PFSK-1 (cell line): ENCODE measurements around the gene C22orf39.

Experiments used
- FOXP2 ChIP-seq: optimal IDR thresholded peaks from 2 replicates; pipeline ENCODE3; 2011; ENCODE audit warnings: borderline replicate concordance, control low read depth, inconsistent platforms; ENCODE audit not compliant: insufficient read depth; ENCODE audit errors: extremely low read length, extremely low read depth
- POLR2AphosphoS5 ChIP-seq: IDR thresholded peaks from 2 replicates; pipeline ENCODE4 v1.6.1; 2012; ENCODE audit warnings: low read depth, mild to moderate bottlenecking, control low read depth, low read length, moderate library complexity
- SIN3A ChIP-seq: IDR thresholded peaks from 2 replicates; pipeline ENCODE4 v1.6.1; 2012; ENCODE audit warnings: mild to moderate bottlenecking, low read length, moderate library complexity, borderline replicate concordance; ENCODE audit not compliant: insufficient read depth
- TAF1 ChIP-seq: IDR thresholded peaks from 2 replicates; pipeline ENCODE4 v1.6.1; 2012; ENCODE audit warnings: low read length, control low read depth, borderline replicate concordance; ENCODE audit not compliant: insufficient read depth
- TF ChIP-seq, protein P1 (sequence below), 2 experiments: IDR thresholded peaks; 2 replicates each; pipeline versions ENCODE4 v1.6.1 to v1.8.0; 2011 to 2012; ENCODE audit warnings: low read depth in 2 of 2, low read length in 2 of 2, control low read depth in 1 of 2, inconsistent platforms in 1 of 2, mild to moderate bottlenecking in 1 of 2, moderate library complexity in 1 of 2; ENCODE audit not compliant: insufficient read depth in 1 of 2

C22orf39 gene

DNA sequence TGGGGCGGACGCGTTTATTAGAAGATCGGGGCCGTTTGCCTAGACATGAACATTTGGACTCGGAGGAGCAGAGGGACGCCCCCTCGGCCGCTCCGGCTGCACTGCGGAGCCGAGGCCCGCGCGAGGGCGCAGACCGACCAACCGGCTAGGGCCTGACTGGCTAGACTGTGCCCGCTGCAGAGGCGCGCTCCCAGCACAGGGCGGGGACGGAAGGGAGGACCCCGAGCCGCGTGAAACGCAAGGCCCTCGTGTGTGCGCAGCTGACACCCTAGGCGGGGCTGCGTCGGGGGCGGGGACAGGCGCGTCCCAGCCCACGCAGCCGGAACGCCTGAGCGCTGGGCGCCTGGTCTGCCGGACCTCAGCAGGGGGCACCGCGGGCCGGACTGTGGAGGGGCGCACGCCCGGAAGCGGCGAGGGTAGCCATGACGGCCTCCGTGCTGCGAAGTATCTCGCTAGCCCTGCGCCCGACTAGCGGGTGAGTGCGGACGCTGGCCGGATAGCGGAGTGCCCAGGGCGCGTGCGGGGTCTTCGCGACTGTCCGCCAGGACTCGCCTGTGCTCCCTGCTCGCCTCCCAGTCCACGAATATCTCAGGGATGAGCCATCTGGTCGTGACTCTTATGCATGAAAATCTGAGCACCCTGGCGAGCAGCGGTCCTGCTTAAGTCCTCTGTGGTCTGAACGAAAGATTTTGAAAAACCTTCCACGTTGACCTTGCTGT, 15.2 kb downstream of the C22orf39 start, which contains the start of gene MRPL40:
Gene MRPL40 (plus strand): TSS at position 413 of the 719 bp plus-strand sequence. CDS start 10 bp downstream, at position 423.
- peak; percentile 93; the same call in 1 of the 2 replicates for TF ChIP-seq SIN3A
- TF ChIP-seq POLR2AphosphoS5: peak; percentile 93
- TF ChIP-seq, protein P1, sequence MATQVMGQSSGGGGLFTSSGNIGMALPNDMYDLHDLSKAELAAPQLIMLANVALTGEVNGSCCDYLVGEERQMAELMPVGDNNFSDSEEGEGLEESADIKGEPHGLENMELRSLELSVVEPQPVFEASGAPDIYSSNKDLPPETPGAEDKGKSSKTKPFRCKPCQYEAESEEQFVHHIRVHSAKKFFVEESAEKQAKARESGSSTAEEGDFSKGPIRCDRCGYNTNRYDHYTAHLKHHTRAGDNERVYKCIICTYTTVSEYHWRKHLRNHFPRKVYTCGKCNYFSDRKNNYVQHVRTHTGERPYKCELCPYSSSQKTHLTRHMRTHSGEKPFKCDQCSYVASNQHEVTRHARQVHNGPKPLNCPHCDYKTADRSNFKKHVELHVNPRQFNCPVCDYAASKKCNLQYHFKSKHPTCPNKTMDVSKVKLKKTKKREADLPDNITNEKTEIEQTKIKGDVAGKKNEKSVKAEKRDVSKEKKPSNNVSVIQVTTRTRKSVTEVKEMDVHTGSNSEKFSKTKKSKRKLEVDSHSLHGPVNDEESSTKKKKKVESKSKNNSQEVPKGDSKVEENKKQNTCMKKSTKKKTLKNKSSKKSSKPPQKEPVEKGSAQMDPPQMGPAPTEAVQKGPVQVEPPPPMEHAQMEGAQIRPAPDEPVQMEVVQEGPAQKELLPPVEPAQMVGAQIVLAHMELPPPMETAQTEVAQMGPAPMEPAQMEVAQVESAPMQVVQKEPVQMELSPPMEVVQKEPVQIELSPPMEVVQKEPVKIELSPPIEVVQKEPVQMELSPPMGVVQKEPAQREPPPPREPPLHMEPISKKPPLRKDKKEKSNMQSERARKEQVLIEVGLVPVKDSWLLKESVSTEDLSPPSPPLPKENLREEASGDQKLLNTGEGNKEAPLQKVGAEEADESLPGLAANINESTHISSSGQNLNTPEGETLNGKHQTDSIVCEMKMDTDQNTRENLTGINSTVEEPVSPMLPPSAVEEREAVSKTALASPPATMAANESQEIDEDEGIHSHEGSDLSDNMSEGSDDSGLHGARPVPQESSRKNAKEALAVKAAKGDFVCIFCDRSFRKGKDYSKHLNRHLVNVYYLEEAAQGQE (IDR thresholded peaks at IDR 0.05; ENCODE audit: insufficient read depth in 1 of 2, low read depth in 2 of 2, low read length in 2 of 2): peak; percentile 5 to 46; a peak in 1 of 4 replicates
- TF ChIP-seq TAF1: peak; percentile 91
- peak; percentile 99 for TF ChIP-seq FOXP2

DNA sequence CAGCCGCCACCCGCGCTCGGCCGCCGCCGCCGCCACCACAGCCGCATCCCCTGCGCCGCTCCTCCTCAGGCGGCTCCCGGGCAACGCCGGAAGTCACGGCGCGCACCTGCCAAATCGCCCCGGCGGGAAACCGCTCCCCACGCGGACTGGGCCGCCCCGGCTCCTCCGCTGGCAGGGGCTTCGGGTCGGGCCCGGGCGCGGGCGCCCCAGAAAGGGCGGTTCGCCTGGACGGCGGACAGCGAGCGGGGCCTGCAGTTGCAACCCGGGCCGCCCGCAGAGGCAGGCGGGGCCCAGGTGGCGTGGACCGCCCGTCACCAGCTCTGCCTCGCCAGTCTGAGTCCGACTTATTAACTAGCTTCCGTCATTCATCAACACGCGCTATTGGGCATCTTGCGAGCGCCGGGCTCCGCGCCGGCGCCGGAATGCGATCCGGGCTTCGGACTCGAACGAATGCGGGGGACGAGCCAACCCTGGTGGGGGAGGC, 15.8 kb downstream of the C22orf39 start, which contains the start of gene HIRA:
Gene HIRA (minus strand): TSS at position 85 of the 484 bp plus-strand sequence. CDS start 257 bp downstream, outside the sequence.
- TF ChIP-seq POLR2AphosphoS5: no peak
- TF ChIP-seq, protein P1 (IDR thresholded peaks at IDR 0.05; ENCODE audit: insufficient read depth in 1 of 2, low read depth in 2 of 2, low read length in 2 of 2): peak; percentile 11 to 33; a peak in 2 of 4 replicates
- peak; percentile 74 for TF ChIP-seq FOXP2
- peak; percentile 60; the same call in 1 of the 2 replicates for TF ChIP-seq TAF1
- TF ChIP-seq SIN3A: 0 out of 2 replicates have a peak, but pooled peaks have one; percentile 19

DNA sequence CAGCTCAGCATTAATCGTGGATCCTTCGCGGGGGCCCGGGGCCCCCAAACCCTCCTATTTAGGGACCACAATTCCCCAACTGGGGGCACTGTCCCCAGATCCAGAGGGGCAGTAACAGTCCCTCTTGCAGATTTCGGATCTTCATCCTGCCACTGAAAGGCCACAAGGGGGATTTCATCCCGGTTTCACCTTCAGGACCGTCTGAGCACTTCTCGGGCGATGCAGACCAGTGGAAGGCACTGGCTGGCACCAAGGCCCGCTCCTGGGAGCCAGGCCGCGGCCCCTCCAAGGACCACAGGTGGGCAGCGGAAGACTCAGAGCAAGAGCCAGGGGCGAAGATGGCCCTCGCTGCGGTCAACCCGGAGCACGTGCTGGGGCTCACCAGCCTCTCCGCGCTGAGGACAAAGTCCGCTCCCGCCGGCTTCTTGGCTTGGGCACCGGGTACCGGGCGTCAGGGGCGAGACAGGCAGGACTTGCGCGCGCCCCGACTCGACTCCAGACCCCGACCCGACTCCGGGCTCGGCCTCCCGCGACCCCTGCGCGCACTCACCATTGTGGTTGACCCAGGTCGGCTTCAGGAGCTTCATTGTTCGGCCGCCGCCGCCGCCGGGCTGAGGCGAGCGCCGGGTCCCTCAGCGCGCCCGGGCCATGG, 16.5 kb downstream of the C22orf39 start:
- no peak for TF ChIP-seq FOXP2
- TF ChIP-seq POLR2AphosphoS5: no peak
- TF ChIP-seq SIN3A: no peak
- TF ChIP-seq, protein P1 (IDR thresholded peaks at IDR 0.05; ENCODE audit: insufficient read depth in 1 of 2, low read depth in 2 of 2, low read length in 2 of 2): no peak
- no peak; the same call in 1 of the 2 replicates for TF ChIP-seq TAF1

DNA sequence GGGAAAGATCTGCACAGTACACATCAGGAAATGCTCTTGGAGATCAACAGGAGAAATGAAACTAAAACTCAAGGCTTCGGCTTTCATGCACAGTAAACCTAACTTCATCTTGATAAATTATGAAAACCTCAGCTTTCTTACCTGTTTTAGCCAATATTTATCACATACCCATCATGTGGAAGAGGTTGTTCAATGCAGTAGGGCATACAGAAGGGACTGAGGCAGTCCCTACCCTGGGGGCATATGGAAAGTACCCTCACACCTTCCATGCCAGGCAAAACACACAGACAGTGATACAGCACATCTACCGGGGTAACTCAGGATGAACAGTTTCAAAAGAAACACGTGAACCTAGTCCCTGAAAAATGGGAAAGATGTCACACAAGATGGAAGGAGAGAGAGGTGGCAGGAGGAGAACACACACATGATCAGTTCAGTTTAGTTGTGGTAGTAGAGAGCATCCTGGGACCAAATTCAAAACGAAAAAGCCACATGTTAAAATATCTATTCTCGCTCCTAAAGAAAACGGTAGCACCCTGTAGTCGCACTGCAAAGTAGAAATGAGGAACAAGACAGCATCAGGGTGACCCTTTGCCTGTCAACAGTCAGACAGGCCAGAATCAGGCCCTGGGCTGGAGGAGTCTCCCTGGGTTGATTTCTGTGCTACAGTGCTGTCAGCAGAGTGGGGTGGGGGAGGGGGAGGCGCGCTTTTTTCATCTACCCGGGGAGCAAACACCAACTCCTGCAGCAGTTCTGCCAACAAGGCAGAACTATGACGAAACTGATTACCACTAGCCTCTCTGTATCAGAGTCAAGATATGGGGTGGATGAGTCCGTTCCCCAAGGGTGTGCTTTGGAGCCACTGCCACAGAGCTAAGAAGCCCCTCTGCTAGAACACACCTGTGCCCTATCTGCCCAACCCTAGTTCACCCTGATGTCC, 17.3 kb downstream of the C22orf39 start:
- TF ChIP-seq, protein P1 (IDR thresholded peaks at IDR 0.05; ENCODE audit: insufficient read depth in 1 of 2, low read depth in 2 of 2, low read length in 2 of 2): no peak
- no peak for TF ChIP-seq TAF1
- no peak for TF ChIP-seq POLR2AphosphoS5
- no peak for TF ChIP-seq SIN3A
- no peak for TF ChIP-seq FOXP2
